Activated T-helper 1 cell treated with Interleukin-2 at 50 U/mL for 16 hours (primary cell): ENCODE results near the gene NID1.
"Not testable (repeated sequence)": the region's sequence is repeated elsewhere in the genome, so short reads cannot be mapped to it uniquely, and the experiment has no call there.

Experiments
- DNase-seq: peaks from one replicate; pipeline ENCODE4 v3.0.0-alpha.2; 2020; ENCODE audit warnings: low read depth

NID1 gene

DNA sequence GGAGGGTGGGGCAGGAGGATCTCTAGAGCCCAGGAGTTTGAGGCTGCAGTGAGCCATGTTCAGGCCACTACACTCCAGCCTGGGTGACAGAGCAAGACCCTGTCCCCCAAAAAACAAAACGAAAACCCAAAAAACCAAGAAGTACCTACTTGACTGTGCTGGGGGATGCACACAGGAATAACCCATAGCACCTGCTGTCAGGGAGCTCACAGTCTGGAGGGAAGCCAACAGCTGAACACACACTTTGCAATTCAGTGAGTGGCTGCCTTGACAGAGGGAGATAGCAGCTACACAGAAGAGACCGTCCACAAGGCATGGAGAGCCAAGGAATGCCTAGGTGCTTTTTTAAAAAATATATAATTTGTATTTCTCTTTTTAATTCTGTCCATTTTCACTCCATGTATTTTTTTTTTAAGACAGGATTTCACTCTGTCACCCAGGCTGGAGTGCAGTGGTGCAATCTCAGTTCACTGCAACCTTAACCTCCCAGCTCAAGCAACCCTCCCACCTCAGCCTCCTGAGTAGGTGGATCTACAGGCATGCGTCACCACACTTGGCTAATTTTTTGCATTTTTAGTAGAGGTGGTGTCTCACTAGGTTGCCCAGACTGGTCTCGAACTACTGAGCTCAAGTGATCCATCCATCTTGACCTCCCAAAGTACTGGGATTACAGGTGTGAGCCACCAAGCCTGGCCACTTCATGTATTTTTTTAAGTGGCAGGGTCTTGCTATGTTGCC lies 68.7 kb downstream of the NID1 start:
- DNase-seq: no peak

DNA sequence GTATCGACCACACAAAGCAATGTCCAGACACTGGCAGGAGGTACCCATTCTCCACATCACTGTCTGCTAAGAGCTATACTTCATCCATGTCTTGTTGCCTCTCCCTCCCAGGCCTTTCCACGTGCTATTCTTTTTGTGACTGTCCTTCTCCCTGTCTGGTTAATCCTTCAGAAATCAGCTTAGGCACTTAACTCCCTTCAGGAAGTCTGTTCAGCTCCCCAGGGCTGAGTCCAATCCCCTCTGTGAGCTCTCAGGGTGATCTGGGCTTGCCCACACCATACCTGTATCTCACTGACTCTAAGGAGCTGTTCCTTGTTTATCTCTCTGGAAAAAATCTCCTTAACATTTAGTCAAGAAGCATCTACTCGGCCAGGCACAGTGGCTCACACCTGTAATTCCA lies 69.4 kb downstream of the NID1 start:
- no peak for DNase-seq

DNA sequence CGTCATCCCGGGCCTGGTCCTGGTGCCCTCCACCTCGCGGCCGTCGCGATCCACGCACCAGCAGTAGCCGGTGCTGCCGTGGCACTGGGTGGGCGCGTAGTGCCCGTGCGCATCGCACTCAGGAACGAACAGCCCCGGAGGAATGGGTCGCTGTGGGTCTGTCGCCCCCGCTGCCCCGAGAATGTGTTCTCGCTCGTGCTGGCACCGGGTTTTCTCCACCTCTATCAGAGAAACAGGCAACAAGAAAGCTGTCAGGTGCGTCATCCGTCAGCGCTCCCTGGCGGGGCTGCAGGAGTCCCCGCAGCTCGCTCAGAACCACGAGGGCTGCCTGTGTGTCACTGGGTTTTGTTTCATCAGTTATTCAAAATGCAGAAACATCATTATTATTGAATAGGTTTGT lies 71.2 kb downstream of the NID1 start:
- DNase-seq: no peak

DNA sequence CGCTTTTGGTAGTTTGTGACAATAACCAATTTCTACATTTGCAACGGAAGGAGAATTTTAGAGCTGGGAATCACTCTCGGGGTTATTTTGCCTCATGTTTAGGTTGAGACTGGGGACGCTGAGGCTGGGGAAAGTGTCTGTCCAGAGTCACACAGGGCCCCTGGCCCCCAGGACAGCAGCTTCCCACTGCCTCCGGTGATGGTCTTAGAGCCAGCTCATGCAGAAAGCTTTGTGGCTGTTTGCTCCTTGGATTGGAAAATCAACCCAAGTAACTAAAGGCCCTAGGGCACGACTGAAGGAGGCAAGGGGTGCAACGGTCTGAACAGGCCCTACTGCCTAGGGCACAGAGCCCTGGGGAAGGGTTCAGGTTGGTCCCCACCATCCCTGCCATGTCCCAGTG lies 72.0 kb downstream of the NID1 start:
- DNase-seq: no peak

DNA sequence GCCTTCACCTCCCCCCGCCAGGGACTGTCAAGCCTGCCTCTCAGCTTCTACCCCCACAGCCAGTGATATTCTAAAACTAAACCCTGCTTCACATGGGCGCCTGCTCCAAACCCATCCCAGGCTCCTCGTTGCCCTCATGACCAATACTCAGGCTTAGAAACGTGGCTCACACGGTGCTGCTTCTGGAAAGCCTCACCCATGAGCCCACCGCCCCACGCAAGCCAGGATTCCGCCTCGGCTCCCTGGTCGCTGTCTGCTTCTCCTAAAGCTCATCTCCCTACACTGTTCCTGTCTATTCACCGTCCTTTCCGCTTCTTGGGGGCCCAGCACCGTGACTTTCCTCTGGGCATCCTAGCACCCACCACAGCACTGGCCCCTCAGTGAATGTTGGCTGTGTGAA lies 72.5 kb downstream of the NID1 start:
- DNase-seq: no peak

DNA sequence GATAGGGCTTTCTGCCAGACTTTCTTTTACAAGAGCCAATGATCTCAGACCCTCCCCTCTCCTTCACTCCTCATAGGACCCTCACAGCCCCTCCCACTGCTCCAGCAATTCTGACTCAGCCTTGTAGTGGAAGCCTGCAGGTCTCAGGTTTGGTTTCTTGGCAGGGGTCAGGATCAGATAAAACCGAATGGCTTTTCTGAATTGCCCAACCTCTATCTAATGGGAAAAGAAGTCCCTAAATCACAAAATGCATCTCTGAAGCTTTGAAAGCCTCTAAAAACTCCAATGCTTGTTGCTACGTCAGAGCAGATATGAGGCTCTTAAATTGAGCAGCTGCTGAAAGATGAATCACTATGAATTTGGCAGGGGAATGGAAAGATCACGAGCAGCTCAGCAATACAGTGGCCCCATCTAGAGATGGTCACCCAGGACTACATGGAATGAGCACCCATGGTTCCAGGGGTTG lies 74.5 kb downstream of the NID1 start:
- DNase-seq: no peak

DNA sequence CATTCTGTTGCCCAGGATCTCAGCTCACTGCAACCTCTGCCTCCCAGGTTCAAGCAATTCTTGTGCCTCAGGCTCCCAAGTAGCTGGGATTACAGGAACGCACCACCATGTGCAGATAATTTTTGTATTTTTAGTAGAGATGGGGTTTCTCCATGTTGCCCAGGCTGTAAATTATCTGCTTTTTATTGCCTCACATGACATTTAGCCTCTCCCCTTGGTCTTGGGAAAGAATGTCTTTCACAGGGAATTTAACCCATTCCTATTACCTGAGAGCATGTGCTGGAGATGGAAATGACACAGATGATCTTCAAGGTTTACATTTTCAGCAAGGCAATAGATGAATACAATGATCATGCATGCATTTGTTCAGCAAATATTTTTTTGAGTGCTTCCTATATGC lies 75.8 kb downstream of the NID1 start:
- no peak for DNase-seq

DNA sequence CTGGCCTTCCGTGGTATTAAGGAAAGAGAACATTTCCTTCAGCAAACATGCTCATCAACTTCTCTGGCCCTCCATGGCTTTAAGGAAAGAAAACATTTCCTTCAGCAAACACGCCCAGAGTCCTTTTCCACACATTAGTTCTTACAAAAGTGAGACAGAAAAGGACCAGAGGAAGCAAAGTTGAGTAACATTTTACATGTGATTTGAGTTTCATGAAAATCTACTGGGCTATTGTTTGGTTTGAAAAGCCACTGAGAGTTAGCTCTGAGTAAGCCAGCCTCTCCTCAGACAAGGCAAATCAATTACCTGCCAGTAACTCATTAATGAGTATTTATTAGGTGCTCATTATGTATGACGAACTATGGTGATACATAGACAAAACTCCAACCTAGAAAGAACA lies 78.0 kb downstream of the NID1 start:
- DNase-seq: no peak

DNA sequence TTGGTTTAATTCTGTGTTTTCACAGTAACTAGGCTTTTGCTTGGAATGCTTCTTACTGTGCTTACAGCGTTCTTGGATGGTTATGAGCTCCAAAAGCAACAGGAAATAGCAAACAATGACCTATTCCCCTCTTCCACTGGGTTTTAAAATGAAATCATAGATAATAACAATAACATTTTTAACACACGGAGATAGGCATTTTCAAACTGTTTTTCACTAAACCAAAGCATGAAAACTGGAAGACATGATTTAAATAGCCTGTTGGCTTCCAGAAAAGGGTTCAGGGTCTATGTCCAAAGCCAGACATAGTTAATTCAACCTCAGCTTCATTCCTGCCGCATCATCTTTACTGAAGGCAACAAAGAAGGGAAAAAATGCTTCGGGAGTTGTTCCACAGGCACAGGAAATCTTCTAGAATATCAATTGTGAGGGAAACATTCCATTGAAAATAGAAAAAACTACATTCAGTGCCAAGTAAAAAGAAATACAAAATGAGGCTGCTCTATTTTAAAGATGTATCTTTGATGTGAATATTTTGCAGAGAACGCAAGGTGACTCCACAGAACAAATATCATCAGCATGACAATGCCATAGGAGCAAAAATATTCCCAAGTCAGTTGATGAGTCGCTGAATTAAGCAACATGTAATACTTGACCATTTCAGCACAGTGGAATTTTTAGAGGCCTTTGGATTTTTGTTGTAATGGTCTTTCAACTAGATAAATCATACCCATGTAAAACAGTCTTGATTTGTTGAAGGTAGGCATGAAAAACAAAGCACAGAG lies 80.7 kb downstream of the NID1 start:
- no peak for DNase-seq

DNA sequence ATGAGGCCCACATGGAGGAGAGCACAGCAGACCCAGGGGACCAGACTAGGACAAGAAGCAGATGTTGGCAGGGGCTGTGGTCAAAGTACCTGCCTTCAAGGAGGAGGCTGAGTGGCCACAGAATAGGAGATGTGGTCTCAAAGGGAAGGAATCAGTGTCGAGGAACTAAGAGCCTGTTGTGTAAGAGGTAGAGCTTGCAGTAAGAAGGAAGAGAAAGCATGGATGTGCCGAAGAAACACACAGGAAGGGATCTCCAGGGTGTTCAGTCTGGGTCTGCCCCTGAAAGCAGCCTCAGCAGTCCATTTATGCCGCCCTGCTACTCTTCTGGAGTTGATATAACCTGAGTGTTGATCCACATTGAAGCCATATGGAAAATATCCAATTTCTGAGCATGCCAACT lies 83.9 kb downstream of the NID1 start:
- no peak for DNase-seq

DNA sequence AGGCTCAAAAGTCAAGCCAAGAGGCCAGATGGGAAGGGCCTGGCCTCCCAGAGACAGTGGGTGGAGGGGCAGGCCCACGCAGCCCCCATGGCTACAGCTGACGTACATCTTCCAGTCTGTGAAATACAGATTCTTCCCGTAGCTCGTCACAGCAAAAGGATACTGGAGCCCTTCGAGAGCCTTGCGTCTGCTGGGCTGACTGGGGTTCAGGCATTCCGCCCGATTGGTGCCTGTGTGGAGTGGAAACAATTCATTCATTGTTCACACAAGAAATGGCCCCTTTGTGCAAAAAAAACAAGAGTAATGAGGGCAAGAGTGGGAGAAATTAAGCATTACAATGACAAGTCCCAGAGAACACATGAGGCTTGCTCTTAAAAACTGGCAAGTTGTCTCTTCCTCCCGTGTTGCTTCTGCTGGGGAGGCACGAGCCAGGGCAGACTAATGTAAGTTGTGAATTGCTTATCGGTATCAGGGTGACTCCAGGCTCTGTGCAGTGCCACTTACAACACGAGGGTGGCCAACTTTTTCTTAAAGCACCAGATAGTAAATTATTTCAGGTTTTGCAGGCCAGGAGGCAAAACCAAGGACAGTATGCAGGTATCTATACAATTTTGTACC lies 85.1 kb downstream of the NID1 start:
- DNase-seq: no peak

DNA sequence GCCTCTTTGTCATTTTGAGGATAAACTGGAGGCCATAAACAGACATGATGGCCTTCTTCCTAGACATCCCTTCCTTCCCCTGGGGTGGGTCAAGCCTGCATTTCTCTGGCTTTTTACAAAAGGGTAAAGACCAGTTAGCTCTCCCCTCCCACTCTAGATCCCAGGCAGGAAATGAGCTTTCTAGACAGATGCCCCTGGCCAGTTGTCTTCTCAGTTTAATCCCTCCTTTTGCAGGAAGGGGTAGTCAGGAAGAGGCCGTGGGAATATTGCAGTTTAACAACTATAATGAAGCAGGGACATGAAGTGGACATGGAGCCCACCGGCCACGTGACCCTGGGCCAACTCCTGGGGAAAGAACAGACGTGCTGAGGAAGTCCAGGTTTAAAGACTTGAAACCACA lies 85.7 kb downstream of the NID1 start:
- no peak for DNase-seq

DNA sequence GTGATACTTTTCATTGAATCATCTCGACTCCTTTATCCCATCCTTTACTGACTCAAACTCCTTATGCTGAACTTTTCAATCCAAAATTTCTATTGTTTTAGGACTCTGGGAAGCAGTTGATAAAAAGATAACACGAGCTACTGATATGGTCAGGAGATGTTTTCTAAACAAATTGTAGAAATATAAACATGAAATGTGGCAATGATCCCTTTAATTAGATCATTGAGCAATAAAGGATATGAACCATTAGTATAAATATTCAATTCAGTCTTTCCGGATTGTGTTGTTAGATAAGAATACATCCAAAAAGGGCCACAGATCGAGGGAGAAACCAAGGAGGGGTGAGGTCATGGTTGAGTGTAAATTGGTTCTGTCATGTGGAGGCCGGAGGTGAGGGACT lies 88.4 kb downstream of the NID1 start:
- no peak for DNase-seq

DNA sequence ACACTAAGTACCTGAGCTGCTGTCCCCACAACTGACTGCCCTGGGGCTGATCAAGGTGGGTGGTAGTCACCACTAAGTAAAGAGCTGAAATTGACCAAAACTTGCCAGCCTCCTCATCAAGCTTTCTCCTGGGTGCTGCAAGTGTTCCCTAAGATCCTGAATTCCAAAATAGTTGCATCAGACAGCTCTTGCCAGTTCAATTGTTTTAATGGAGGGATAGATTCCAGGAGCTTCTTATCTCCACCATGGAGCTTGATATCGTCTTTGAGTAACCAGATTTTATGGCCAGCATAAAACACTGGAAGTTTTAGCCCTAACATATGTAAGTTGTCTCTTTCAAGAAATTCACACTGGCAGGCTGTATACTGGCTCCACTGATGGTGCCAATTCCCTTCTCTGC lies 90.3 kb downstream of the NID1 start:
- no peak for DNase-seq

DNA sequence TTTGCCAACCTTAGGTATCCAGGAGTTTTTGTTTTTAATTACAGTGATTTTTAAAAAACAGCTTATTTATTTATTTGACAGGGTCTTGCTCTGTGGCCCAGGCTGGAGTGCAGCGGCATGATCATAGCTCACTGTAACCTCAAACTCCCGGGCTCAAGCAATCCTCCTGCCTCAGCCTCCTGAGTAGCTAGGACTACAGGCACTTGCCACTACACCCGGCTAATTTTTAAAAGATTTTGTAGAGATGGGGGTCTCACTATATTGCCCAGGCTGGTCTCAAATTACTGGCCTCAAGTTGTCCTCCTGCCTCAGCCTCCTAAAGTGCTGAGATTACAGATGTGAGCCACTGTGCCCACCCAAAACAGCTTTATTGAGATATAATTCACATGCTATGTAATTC lies 92.2 kb downstream of the NID1 start:
- not testable (repeated sequence) for DNase-seq

DNA sequence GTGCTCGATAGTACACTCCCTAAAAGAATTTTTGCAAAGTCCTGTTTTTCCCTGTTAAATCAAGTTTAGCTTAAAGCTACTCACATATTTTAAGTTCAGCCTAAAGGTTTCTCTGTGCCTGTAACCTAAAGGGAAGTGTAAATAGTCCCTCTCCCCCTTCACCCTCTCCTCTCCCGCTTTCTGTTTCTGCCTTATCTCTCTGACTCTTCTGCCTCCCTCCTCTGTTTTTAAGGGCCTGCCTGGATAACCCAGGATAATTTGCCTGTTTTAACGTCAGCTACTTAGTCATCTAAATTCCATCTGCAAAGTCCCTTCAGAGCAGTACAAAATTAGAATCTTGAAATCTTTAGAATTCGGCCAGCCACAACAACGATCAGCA lies 92.6 kb downstream of the NID1 start:
- DNase-seq: no peak

DNA sequence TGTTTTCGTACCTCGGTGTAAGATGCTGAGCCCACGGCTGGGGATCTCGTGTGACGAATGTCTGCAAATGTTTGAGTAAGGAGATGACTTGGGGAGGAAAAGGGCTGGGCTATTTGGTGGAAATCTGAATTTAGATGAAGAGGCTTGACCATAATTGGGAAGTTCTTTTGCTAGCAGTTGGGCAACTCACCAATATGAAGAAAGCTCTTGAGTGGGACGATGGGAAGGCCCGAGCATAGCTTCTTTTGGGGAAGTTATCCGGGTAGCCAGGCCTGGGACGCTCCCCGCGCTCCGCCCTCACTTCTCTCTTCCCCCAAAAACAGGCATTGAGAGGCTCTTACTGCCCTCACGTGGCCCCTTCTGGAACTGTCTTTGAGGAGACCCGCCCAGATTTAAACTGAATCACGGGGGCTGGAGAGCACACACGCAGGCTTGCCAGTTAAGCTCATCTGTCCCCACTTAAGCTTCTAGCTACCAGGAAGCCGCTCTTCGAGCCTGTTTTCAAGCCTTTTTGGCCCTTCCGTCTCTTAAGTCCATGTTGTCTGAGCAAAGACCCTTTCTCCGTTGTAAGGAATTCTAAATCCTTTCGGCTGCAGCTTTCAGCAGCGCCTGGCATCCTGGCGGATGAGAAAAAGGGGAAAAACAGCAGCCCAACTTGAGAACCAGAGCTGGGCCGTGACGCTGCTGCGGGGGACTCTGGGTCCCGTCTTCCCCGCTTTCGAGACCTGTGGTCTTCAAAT lies 93.1 kb downstream of the NID1 start:
- peak; percentile 74 for DNase-seq

DNA sequence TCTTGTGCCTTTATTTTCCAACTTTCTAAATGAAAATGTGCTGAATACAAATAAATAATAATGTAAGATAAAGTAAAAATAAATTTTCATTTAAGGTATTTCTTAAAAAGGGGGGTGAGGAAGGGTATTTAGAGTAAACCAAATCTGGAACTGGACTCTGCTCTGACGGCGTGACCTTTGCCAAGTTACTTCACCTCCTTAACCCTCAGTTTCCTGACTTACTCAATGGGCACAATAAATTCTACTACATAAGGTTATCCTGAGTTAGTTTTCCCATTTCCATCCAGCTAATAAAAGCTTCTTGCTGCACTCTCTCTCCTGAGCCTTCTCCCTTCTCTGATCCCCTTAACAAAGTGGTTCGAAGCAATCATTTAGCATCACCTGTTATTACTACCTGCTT lies 93.9 kb downstream of the NID1 start:
- DNase-seq: no peak

DNA sequence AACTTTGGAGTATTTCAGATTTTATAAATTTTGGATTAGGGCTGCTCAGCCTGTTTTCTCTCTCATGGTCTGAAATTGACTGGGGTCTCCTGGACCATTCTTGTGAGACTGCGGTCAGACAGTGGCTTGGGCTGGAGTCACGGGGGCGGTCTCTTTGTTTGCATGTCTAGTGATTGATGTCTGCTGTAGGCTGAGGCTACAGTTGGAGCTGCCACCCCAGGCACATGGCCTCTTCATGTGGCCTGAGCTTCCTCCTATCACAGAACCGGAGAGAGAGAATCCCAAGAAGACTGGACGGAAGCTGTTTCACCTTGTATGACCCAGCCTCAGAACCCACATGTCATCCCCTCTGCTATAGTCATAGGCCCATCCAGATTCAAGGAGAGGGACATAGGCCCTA lies 96.1 kb downstream of the NID1 start:
- no peak for DNase-seq

DNA sequence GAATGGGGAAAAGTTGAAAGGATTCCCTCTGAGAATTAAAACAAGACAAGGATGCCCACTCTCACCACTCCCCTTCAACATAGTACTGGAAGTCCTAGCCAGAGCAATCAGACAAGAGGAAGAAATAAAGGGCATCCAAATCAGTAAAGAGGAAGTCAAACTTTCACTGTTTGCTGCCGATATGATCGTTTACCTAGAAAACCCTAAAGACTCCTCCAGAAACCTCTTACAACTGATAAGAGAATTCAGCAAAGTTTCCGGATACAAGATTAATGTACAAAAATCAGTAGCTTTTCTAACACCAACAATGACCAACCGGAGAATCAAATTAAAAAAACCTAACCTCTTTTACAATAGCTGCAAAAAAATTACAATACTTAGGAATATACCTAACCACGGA lies 98.8 kb downstream of the NID1 start:
- DNase-seq: not testable (repeated sequence)

DNA sequence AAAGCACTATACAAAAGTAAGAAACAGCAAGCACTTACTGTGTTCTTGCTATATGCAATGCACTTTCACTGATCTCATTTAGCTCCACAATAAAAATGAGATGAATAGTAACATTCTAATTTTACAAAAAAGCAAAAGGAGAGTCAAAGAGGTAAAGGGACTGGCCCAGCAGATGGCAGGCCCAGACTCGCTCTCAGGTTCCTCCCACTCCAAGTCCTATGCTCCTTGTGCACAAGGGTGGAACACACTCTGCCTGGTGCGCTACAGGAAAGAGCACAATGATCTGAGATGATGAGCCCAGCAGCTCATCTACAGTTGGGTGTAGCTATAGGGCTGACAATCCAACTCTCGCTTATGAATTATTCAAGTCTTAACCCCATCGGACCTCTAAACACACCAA lies 104.1 kb downstream of the NID1 start:
- no peak for DNase-seq

DNA sequence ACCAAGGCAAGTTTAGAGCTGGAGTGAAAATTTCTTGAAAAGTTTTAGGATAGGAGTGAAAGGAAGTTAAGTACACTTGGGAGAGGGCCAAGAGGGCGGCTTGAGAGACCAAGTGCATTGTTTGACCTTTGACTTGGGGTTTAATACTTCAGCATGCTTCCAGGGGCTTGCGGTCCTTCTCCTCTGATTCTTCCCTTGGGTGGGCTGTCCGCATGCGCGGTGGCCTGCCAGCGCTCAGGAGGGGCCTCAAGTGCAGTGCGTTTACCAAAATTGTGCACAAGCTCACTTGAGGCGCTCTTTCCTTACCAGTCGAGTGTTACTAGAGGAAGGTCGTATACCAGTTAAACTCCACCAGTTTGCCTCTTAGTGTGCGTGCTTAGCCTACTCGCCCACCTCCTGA lies 106.9 kb downstream of the NID1 start:
- DNase-seq: no peak

DNA sequence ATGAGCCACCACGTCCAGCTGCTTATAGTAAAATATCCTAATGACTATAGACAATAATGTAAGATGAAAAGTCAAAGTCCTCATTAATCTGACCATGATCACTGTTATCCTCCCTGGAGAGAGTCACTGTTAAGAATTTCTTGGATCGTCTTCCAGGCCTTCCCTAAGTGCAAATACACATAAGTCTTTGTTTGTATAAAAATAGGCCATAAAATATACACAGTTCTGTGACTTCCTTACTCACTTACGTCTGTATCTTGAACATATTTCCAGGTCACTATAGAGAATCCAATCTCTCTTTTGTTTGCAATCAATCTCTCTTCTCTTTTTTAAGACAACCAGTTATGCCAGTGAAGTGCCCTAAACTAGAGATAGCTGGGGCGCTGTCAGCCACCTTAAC lies 109.1 kb downstream of the NID1 start:
- DNase-seq: no peak
